Jurkat, Clone E6-1 (cell line): ENCODE results near the gene ZNF639.

Experiments used
- DNase-seq: peaks from one replicate; pipeline ENCODE4 v3.0.0-alpha.2; 2011; ENCODE audit warnings: low read depth, low spot score
- H3K4me3 ChIP-seq: 2 replicates; pipeline ENCODE4 v1.5.1; 2011; ENCODE audit warnings: mild to moderate bottlenecking, low read length, control low read depth, moderate library complexity

Gene ZNF639

GRCh38 chr3:179375091-179375999 is 52.5 kb downstream of the ZNF639 start:
- no peak for DNase-seq
- H3K4me3 ChIP-seq, result no peak overlapping the region

GRCh38 chr3:179376474-179376873 is 53.6 kb downstream of the ZNF639 start:
- no peak for DNase-seq
- no peak overlapping the region for H3K4me3 ChIP-seq
